Memory B cell (primary cell): ENCODE measurements around the gene CDH4.

ENCODE experiments used
- ATAC-seq: fragments of 150-1000 bp; cut with Tn5 transposase; 2 replicates; pipeline ENCODE4 v1.10.0; 2021; ENCODE audit warnings: low read depth, mild to moderate bottlenecking, moderate library complexity
- DNase-seq, 2 donors: peaks; one replicate each; pipeline ENCODE4 v3.0.0; 2022; ENCODE audit warnings: low spot score in 2 of 2
- H3K27ac Mint-ChIP-seq: one replicate; pipeline ENCODE4 v1.8.0; 2022; ENCODE audit warnings: mild to moderate bottlenecking, moderate library complexity, mixed read lengths
- H3K27me3 Mint-ChIP-seq: one replicate; pipeline ENCODE4 v1.8.0; 2022; ENCODE audit warnings: mixed read lengths
- H3K36me3 Mint-ChIP-seq: one replicate; pipeline ENCODE4 v1.8.0; 2022; ENCODE audit warnings: mild to moderate bottlenecking, mixed read lengths
- H3K4me1 Mint-ChIP-seq: one replicate; pipeline ENCODE4 v1.8.0; 2022; ENCODE audit warnings: mixed read lengths
- H3K4me3 Mint-ChIP-seq: one replicate; pipeline ENCODE4 v1.8.0; 2022; ENCODE audit warnings: mild to moderate bottlenecking, moderate library complexity, mixed read lengths
- H3K9me3 Mint-ChIP-seq: one replicate; pipeline ENCODE4 v1.8.0; 2022; ENCODE audit warnings: mixed read lengths

Gene CDH4

GRCh38 chr20:61682996-61683681 is 431.1 kb downstream of the CDH4 start:
- Mint-ChIP-seq H3K4me3 (no peak overlapping the region), H3K27ac (no peak overlapping the region), H3K9me3 (peaks cover 5% of the 10 kb centered on the region), H3K36me3 (no peaks in the 10 kb centered on the region), H3K4me1 (no peaks in the 10 kb centered on the region), H3K27me3 (peaks cover 2% of the 10 kb centered on the region)
- no peak for DNase-seq
- no peak for ATAC-seq

GRCh38 chr20:61683721-61684120 is 431.7 kb downstream of the CDH4 start:
- Mint-ChIP-seq H3K9me3 (peaks cover 5% of the 10 kb centered on the region), H3K4me3 (no peak overlapping the region), H3K27me3 (peaks cover 2% of the 10 kb centered on the region), H3K36me3 (no peaks in the 10 kb centered on the region), H3K4me1 (no peaks in the 10 kb centered on the region), H3K27ac (no peak overlapping the region)
- no peak for ATAC-seq
- no peak for DNase-seq

- no peaks in the 10 kb centered on the region for H3K36me3 Mint-ChIP-seq
- H3K9me3 Mint-ChIP-seq: peaks cover 5% of the 10 kb centered on the region
- no peak overlapping the region for H3K27ac Mint-ChIP-seq
- peaks cover 2% of the 10 kb centered on the region for H3K27me3 Mint-ChIP-seq
- ATAC-seq (no peak), DNase-seq (no peak)
- no peaks in the 10 kb centered on the region for H3K4me1 Mint-ChIP-seq
- H3K4me3 Mint-ChIP-seq: no peak overlapping the region
These were observed 432.1 kb downstream of the CDH4 start for GRCh38 chr20:61684136-61684535.

- H3K4me3 Mint-ChIP-seq: no peak overlapping the region
- DNase-seq (no peak), ATAC-seq (no peak)
- no peak overlapping the region for H3K27ac Mint-ChIP-seq
- no peaks in the 10 kb centered on the region for H3K4me1 Mint-ChIP-seq
- peaks cover 8% of the 10 kb centered on the region for H3K9me3 Mint-ChIP-seq
- H3K36me3 Mint-ChIP-seq: no peaks in the 10 kb centered on the region
- H3K27me3 Mint-ChIP-seq: peaks cover 2% of the 10 kb centered on the region
These were observed 432.6 kb downstream of the CDH4 start for GRCh38 chr20:61684583-61685235.

- H3K27me3 Mint-ChIP-seq: peaks cover 2% of the 10 kb centered on the region
- H3K4me3 Mint-ChIP-seq: no peak overlapping the region
- ATAC-seq: no peak
- H3K36me3 Mint-ChIP-seq: no peaks in the 10 kb centered on the region
- H3K4me1 Mint-ChIP-seq: no peaks in the 10 kb centered on the region
- no peak overlapping the region for H3K27ac Mint-ChIP-seq
- DNase-seq: no peak
- peaks cover 8% of the 10 kb centered on the region for H3K9me3 Mint-ChIP-seq
These were observed 433.4 kb downstream of the CDH4 start for GRCh38 chr20:61685462-61685861.

GRCh38 chr20:61686051-61686936 is 434.2 kb downstream of the CDH4 start:
- H3K4me3 Mint-ChIP-seq: no peak overlapping the region
- H3K36me3 Mint-ChIP-seq: no peaks in the 10 kb centered on the region
- H3K9me3 Mint-ChIP-seq: peaks cover 8% of the 10 kb centered on the region
- H3K4me1 Mint-ChIP-seq: no peaks in the 10 kb centered on the region
- peaks cover 2% of the 10 kb centered on the region for H3K27me3 Mint-ChIP-seq
- ATAC-seq (no peak), DNase-seq (no peak)
- no peak overlapping the region for H3K27ac Mint-ChIP-seq

GRCh38 chr20:61688411-61688810 is 436.4 kb downstream of the CDH4 start:
- Mint-ChIP-seq H3K9me3 (peaks cover 3% of the 10 kb centered on the region), H3K4me1 (no peaks in the 10 kb centered on the region), H3K36me3 (no peaks in the 10 kb centered on the region), H3K27me3 (no peaks in the 10 kb centered on the region), H3K27ac (no peak overlapping the region), H3K4me3 (no peak overlapping the region)
- no peak for ATAC-seq
- DNase-seq: no peak

GRCh38 chr20:61690150-61690549 is 438.1 kb downstream of the CDH4 start:
- H3K4me1 Mint-ChIP-seq: no peaks in the 10 kb centered on the region
- no peaks in the 10 kb centered on the region for H3K36me3 Mint-ChIP-seq
- no peak for DNase-seq
- H3K4me3 Mint-ChIP-seq: no peak overlapping the region
- peaks cover 3% of the 10 kb centered on the region for H3K9me3 Mint-ChIP-seq
- H3K27ac Mint-ChIP-seq: no peak overlapping the region
- no peaks in the 10 kb centered on the region for H3K27me3 Mint-ChIP-seq
- no peak for ATAC-seq

GRCh38 chr20:61690993-61691838 is 439.2 kb downstream of the CDH4 start:
- H3K27me3 Mint-ChIP-seq: peaks cover 2% of the 10 kb centered on the region
- no peaks in the 10 kb centered on the region for H3K36me3 Mint-ChIP-seq
- H3K4me3 Mint-ChIP-seq: no peak overlapping the region
- peaks cover 3% of the 10 kb centered on the region for H3K9me3 Mint-ChIP-seq
- no peak overlapping the region for H3K27ac Mint-ChIP-seq
- ATAC-seq (no peak), DNase-seq (no peak)
- no peaks in the 10 kb centered on the region for H3K4me1 Mint-ChIP-seq

- DNase-seq: no peak
- Mint-ChIP-seq H3K4me3 (no peak overlapping the region), H3K4me1 (no peaks in the 10 kb centered on the region), H3K9me3 (peaks cover 3% of the 10 kb centered on the region), H3K27ac (no peak overlapping the region), H3K27me3 (peaks cover 4% of the 10 kb centered on the region), H3K36me3 (no peaks in the 10 kb centered on the region)
- no peak for ATAC-seq
These were observed 439.9 kb downstream of the CDH4 start for GRCh38 chr20:61691978-61692377.

- DNase-seq (no peak), ATAC-seq (no peak)
- peaks cover 4% of the 10 kb centered on the region for H3K27me3 Mint-ChIP-seq
These were observed 440.4 kb downstream of the CDH4 start for GRCh38 chr20:61692479-61692878.

GRCh38 chr20:61693055-61693600 is 441.1 kb downstream of the CDH4 start:
- Mint-ChIP-seq H3K4me1 (no peaks in the 10 kb centered on the region), H3K36me3 (no peaks in the 10 kb centered on the region), H3K27me3 (peaks cover 4% of the 10 kb centered on the region), H3K27ac (no peak overlapping the region), H3K4me3 (no peak overlapping the region), H3K9me3 (peaks cover 3% of the 10 kb centered on the region)
- DNase-seq (no peak), ATAC-seq (no peak)

More at GRCh38 chr20:61692479-61692878, 440.4 kb downstream of the CDH4 start:
- no peaks in the 10 kb centered on the region for H3K4me1 Mint-ChIP-seq
- no peaks in the 10 kb centered on the region for H3K36me3 Mint-ChIP-seq
- peaks cover 3% of the 10 kb centered on the region for H3K9me3 Mint-ChIP-seq
- H3K4me3 Mint-ChIP-seq: no peak overlapping the region
- no peak overlapping the region for H3K27ac Mint-ChIP-seq

GRCh38 chr20:61694682-61695081 is 442.6 kb downstream of the CDH4 start:
- Mint-ChIP-seq H3K27me3 (peaks cover 4% of the 10 kb centered on the region), H3K4me3 (no peak overlapping the region), H3K4me1 (no peaks in the 10 kb centered on the region), H3K9me3 (no peaks in the 10 kb centered on the region), H3K36me3 (no peaks in the 10 kb centered on the region), H3K27ac (no peak overlapping the region)
- DNase-seq (no peak), ATAC-seq (no peak)
